ENCODE results near the gene FNBP1. TPM values are rescaled to one million over a fixed set of nuclear protein-coding genes. Genes with fewer than 3 reads are reported as not detected.

The FNBP1 gene
- total and polyA plus RNA-seq, 2 donors (not counting 1 experiment from before 2014, with no cell fraction given) = 42.9 to 318 TPM

DNA sequence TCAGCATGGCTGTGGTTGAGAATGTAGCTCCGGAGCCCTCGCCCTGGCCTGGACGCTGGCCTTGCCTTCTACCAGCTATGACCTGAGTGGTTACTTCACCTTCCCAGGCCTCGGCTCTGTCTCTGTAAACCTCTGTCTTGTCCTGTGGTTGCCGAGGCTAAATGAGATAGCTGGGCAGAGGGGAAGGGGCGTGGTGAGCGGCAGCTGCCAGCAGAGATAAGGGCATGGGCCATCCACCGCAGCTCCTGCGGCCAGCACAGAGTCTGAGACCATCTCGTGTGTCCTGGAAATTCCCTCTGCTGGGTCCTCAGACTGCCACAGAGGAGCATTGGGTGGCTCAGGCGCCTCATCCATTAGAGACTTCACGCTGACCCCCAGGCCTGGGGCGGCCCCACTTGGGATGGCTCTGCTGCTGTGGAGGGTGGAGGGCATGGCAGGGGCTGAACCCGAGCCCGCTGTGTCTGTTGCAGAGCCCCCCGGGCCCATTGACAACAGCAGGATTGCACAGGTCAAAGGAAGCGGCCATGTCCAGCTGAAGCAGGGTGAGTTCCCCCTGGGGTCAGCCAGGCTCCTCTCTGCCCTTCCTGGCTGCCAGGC is 163.8 kb downstream of the FNBP1 start:
- WGBS (ENCODE audit: insufficient coverage) = 90% methylated on average over 17 of the region's 17 CpGs
- Mint-ChIP-seq H3K27ac (no peak overlapping the region), H3K4me1 (peaks cover 9% of the 10 kb centered on the region), H3K4me3 (no peak overlapping the region), H3K27me3 (no peaks in the 10 kb centered on the region), H3K9me3 (ENCODE audit: insufficient read depth) (no peaks in the 10 kb centered on the region)
- Histone ChIP-seq H3K4me1 (ENCODE audit: control insufficient read depth in 2 of 2, insufficient read depth in 2 of 2, low read length in 2 of 2) (peaks cover 7 to 12% of the 10 kb centered on the region in 2 donors), H3K27ac (ENCODE audit: low read length in 2 of 2) (no peak overlapping the region), H3K9me3 (ENCODE audit: control extremely low read depth in 1 of 3, control insufficient read depth in 2 of 3, insufficient read depth in 1 of 3, low read length in 2 of 3) (no peaks in the 10 kb centered on the region), H3K27me3 (replicated peaks in 1 of 4; ENCODE audit: control extremely low read depth in 1 of 4, control insufficient read depth in 3 of 4, insufficient read depth in 4 of 4, low read length in 3 of 4) (no peaks in the 10 kb centered on the region), H2AFZ (ENCODE audit: insufficient read depth, low read depth, low read length, poor library complexity, severe bottlenecking) (no peak overlapping the region), H3K36me3 (replicated peaks in 1 of 2; ENCODE audit: control extremely low read depth in 1 of 2, control insufficient read depth in 1 of 2, extremely low read depth in 1 of 2, insufficient read depth in 2 of 2, low read length in 1 of 2) (peaks cover 0 to 56% of the 10 kb centered on the region in 2 experiments), H4K20me1 (ENCODE audit: control insufficient read depth, insufficient read depth, low read length, poor library complexity, severe bottlenecking) (no peaks in the 10 kb centered on the region), H3K79me2 (ENCODE audit: control insufficient read depth, insufficient read depth, low read length) (peaks cover 7% of the 10 kb centered on the region), H3K9ac (ENCODE audit: low read length) (no peak overlapping the region), H3K4me3 (ENCODE audit: control extremely low read depth in 1 of 5, extremely low read depth in 1 of 5, insufficient read depth in 1 of 5, low read depth in 2 of 5, low read length in 4 of 5) (no peak overlapping the region), H3K4me2 (replicated peaks; ENCODE audit: low read depth, low read length, poor library complexity, severe bottlenecking) (no peak overlapping the region)
- TF ChIP-seq, protein P1, sequence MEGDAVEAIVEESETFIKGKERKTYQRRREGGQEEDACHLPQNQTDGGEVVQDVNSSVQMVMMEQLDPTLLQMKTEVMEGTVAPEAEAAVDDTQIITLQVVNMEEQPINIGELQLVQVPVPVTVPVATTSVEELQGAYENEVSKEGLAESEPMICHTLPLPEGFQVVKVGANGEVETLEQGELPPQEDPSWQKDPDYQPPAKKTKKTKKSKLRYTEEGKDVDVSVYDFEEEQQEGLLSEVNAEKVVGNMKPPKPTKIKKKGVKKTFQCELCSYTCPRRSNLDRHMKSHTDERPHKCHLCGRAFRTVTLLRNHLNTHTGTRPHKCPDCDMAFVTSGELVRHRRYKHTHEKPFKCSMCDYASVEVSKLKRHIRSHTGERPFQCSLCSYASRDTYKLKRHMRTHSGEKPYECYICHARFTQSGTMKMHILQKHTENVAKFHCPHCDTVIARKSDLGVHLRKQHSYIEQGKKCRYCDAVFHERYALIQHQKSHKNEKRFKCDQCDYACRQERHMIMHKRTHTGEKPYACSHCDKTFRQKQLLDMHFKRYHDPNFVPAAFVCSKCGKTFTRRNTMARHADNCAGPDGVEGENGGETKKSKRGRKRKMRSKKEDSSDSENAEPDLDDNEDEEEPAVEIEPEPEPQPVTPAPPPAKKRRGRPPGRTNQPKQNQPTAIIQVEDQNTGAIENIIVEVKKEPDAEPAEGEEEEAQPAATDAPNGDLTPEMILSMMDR (IDR thresholded peaks at IDR 0.05) = no peak
- TF ChIP-seq EZH2 (IDR thresholded peaks at IDR 0.05; ENCODE audit: borderline replicate concordance, insufficient read depth, low read depth, low read length, poor library complexity, severe bottlenecking) = no peak
- ChIA-PET POLR2A (no interaction called here), CTCF (interaction anchor here (1.3 kb wide), 1 partner anchor 230 kb away, joined by 3 read pairs; no protein-coding TSS in a partner anchor)
- no peak for ATAC-seq (ENCODE audit: low read depth)
- no peak for DNase-seq
- intact Hi-C loops (cut with micrococcal nuclease) = no loop called here

DNA sequence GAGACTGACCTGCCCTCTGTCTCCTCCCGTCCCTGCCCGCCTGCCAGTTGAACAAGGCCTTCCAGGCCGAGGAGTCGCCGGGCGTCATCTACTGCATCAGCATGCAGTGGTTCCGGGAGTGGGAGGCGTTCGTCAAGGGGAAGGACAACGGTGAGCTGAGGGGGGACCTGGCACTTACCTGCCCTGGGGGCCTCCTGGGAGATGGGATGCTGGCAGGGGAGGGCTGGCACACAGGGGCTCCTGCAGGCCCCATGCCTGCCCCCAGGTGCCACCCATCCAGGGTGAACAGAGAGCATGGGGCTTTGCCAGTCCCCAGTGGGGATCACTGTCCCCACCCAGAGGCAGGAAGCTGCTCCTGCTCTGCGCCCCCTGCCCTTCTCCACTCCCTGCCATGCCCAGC is 164.7 kb downstream of the FNBP1 start:
- Mint-ChIP-seq H3K9me3 (ENCODE audit: insufficient read depth) (no peaks in the 10 kb centered on the region), H3K4me1 (peaks cover 3% of the 10 kb centered on the region), H3K4me3 (no peak overlapping the region), H3K27me3 (no peaks in the 10 kb centered on the region), H3K27ac (no peak overlapping the region)
- no peak overlapping the region for H3K27ac ChIP-seq (ENCODE audit: low read length in 2 of 2)
- ChIA-PET POLR2A (no interaction called here), CTCF (interaction anchor here (1.3 kb wide), 1 partner anchor 230 kb away, joined by 3 read pairs; no protein-coding TSS in a partner anchor)
- no peaks in the 10 kb centered on the region for H4K20me1 ChIP-seq (ENCODE audit: control insufficient read depth, insufficient read depth, low read length, poor library complexity, severe bottlenecking)
- H3K9me3 ChIP-seq (ENCODE audit: control extremely low read depth in 1 of 3, control insufficient read depth in 2 of 3, insufficient read depth in 1 of 3, low read length in 2 of 3) = no peaks in the 10 kb centered on the region
- H3K36me3 ChIP-seq (replicated peaks in 1 of 2; ENCODE audit: control extremely low read depth in 1 of 2, control insufficient read depth in 1 of 2, extremely low read depth in 1 of 2, insufficient read depth in 2 of 2, low read length in 1 of 2) = peaks cover 0 to 65% of the 10 kb centered on the region in 2 experiments
- 97% methylated on average over 11 of the region's 11 CpGs for WGBS (ENCODE audit: insufficient coverage)
- no peak overlapping the region for H2AFZ ChIP-seq (ENCODE audit: insufficient read depth, low read depth, low read length, poor library complexity, severe bottlenecking)
- intact Hi-C loops (cut with micrococcal nuclease) = no loop called here
- no peak overlapping the region for H3K9ac ChIP-seq (ENCODE audit: low read length)
- no peak overlapping the region for H3K4me2 ChIP-seq (replicated peaks; ENCODE audit: low read depth, low read length, poor library complexity, severe bottlenecking)
- H3K4me1 ChIP-seq (ENCODE audit: control insufficient read depth in 2 of 2, insufficient read depth in 2 of 2, low read length in 2 of 2) = peaks cover 0 to 5% of the 10 kb centered on the region in 2 donors
- H3K79me2 ChIP-seq (ENCODE audit: control insufficient read depth, insufficient read depth, low read length) = peaks cover 6% of the 10 kb centered on the region
- no peak for TF ChIP-seq EZH2 (IDR thresholded peaks at IDR 0.05; ENCODE audit: borderline replicate concordance, insufficient read depth, low read depth, low read length, poor library complexity, severe bottlenecking)
- TF ChIP-seq, protein P1 (IDR thresholded peaks at IDR 0.05) = no peak
- H3K4me3 ChIP-seq (ENCODE audit: control extremely low read depth in 1 of 5, extremely low read depth in 1 of 5, insufficient read depth in 1 of 5, low read depth in 2 of 5, low read length in 4 of 5) = no peak overlapping the region
- no peaks in the 10 kb centered on the region for H3K27me3 ChIP-seq (replicated peaks in 1 of 4; ENCODE audit: control extremely low read depth in 1 of 4, control insufficient read depth in 3 of 4, insufficient read depth in 4 of 4, low read length in 3 of 4)
- DNase-seq (no peak), ATAC-seq (ENCODE audit: low read depth) (no peak)

All from B cell (primary cell).